Stimulated activated CD8-positive, alpha-beta memory T cell treated with anti-CD3 and anti-CD28 coated beads, Interleukin-7, amount 100 ng/mL, for 48 hours (primary cell): Measurements from ENCODE around the gene ADAMTS13.

Experiments used
- DNase-seq, 2 donors: peaks; one replicate each; pipeline ENCODE4 v3.0.0-alpha.2; 2020; ENCODE audit warnings: low read depth in 1 of 2; ENCODE audit errors: extremely low read depth in 1 of 2

The ADAMTS13 gene

GRCh38 chr9:133452562-133452961, 30.4 kb downstream of the ADAMTS13 start:
- DNase-seq: no peak

GRCh38 chr9:133453651-133454050, 31.5 kb downstream of the ADAMTS13 start:
- DNase-seq: no peak

DNA sequence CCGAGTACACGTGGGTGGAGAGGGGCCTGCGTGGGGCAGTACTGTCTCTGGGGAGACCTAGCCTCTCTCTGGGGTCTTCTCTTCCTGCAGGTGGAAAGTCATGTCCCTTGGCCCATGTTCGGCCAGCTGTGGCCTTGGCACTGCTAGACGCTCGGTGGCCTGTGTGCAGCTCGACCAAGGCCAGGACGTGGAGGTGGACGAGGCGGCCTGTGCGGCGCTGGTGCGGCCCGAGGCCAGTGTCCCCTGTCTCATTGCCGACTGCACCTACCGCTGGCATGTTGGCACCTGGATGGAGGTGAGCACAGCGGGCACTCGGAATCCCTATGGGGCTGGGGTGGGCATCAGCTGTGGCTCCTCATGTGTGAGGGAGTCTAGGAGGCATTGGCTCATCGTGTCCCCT, 32.2 kb downstream of the ADAMTS13 start:
- DNase-seq: no peak

GRCh38 chr9:133454943-133455673, 32.9 kb downstream of the ADAMTS13 start:
- DNase-seq: no peak

- DNase-seq: no peak
Measured at GRCh38 chr9:133455936-133456335, 33.8 kb downstream of the ADAMTS13 start.

GRCh38 chr9:133456409-133456808, 34.2 kb downstream of the ADAMTS13 start:
- no peak for DNase-seq

DNA sequence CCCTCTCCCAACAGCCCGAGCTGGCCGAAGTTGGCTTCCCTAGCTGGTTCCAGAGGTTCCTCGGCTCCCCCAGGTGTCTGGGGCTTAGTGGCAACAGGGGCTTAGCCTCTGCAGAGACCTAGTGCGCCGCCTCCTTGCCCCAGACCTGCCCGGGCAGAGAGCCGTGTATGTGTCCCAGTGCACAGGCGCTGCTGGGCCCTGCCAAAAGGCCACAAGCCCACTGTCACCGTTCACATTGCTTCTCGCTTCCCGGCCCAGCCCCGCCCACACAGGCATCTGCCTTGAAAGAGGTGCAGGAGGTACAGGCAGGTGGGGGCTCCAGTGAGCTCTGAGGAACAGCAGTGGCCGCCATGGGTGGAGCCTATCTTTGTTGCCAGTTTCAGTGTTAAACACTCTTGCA, 35.1 kb downstream of the ADAMTS13 start:
- no peak for DNase-seq

DNA sequence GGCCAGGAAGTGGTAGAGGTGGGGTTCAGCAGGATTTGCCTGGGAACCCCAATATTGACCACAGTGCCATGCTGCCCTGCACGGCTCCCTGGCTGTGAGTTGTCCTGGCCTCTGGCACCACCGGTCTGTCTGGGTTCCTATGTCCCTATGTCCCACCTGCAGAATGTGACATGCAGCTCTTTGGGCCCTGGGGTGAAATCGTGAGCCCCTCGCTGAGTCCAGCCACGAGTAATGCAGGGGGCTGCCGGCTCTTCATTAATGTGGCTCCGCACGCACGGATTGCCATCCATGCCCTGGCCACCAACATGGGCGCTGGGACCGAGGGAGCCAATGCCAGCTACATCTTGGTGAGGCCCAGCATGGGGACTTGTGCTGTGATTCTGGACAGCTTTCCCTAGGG, 35.6 kb downstream of the ADAMTS13 start:
- no peak for DNase-seq

- no peak for DNase-seq
Measured at GRCh38 chr9:133458643-133459312, 36.6 kb downstream of the ADAMTS13 start.

DNA sequence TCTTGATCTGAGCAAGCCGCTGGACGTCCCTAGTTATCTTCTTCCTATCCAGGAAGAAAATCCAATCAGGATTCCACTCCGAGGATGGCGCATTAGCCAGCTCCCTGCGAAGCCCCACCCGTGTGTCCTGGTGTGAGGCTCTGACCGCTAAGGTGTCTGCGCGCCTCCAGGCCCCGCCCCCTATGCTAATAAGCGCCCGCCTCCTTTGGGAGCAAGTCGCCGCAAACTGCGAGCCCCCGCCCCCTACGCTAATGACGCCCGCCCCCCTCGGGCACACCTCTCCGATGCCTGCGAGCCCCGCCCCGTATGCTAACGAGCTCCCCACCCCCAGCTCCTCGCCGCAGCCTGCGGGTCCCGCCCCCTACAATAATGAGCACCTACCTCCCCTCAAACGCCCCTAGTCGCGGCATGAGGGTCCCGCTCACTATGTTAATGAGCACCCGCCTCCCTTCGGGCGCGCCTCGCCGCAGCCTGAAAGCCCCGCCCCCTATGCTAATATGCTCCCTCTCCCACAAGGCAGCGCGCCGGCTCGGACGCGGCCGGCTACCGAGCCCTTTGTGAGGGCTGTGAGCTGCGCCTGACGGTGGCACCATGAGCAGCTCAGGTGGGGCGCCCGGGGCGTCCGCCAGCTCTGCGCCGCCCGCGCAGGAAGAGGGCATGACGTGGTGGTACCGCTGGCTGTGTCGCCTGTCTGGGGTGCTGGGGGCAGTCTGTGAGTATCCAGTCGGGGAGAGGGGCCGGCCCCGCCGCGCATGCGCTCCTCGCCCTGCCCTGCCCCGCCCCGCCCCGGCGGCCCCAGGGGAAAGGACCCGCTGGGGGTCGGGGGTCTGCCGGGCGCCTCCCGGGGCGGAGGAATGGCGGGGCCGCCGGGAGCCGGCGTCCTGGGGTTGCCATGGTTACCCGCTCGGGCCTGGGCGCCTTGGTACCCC, 37.6 kb downstream of the ADAMTS13 start, which contains the start of gene CACFD1:
TSS of gene CACFD1 (plus strand) at position 503 of the 929 bp plus-strand sequence. CDS start at position 592, 89 bp downstream.
- peak; percentile 76 to 89 for DNase-seq

DNA sequence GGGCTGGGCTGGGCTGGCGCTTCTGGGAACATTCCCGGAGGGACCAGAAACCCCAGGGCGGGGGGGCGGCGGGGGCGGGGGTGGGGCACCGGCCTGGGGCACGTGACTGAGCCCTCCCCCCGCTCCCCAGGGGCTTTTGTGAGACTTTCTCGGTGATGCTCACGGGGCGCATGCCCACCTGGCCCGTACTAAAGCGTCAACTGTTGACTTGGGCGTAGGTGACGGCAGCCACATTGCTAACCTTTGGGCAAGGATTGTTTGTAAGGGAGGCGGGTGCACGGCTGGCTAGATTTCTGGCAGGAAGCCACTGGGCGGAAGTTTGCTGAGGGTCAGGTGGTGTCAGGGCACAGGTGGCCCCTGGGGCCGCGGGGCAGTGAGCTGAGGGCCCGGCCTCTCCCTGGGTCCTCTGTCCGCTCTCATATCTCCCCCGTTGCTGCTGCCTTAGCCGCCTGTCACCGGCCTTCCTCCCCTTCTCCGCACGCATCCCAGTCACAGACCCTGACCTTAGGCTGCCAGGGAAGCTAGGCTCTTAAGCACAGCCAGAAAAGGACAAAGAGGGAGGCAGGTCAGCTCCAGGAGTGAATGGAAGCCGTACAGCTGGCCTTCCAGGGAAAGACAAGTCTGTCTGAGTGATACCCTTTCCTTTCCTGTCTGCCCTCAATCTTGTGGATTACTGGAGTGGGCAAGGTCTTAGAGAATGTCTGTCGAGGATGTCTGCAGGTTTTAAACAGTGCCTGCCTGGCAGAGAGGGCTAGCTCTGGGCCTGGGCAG, 38.4 kb downstream of the ADAMTS13 start:
- no peak for DNase-seq

GRCh38 chr9:133461975-133462374, 39.8 kb downstream of the ADAMTS13 start:
- DNase-seq: no peak

DNA sequence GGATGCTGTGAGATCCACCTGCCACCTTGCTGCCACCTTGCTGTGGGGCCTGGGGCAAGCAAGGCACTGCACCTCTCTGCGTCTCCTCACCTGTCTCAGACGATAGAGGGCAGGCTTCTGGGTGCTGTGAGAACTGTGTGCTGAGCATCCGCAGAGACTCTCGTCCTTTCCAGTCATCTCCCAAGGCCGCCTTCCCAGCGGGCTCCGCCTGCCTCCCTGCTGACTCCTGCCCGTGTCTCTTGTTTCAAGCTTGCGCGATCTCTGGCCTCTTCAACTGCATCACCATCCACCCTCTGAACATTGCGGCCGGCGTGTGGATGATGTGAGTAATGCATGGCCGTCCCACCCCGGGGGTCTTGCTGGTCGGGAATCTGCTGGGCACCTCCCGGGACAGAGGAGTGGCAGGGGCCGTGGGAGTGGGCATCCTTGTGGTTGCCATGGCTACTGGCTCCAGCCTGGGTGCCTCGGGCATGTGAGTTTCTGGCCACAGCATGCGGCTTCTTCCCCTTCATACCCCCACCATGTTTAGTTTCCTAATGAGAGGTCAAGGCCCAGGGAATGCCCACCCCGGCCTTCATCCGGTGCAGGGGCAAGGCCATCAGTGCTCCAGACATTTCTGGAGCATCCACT, 41.2 kb downstream of the ADAMTS13 start:
- DNase-seq: no peak

- no peak for DNase-seq
Measured at GRCh38 chr9:133463864-133464615, 41.9 kb downstream of the ADAMTS13 start.

DNA sequence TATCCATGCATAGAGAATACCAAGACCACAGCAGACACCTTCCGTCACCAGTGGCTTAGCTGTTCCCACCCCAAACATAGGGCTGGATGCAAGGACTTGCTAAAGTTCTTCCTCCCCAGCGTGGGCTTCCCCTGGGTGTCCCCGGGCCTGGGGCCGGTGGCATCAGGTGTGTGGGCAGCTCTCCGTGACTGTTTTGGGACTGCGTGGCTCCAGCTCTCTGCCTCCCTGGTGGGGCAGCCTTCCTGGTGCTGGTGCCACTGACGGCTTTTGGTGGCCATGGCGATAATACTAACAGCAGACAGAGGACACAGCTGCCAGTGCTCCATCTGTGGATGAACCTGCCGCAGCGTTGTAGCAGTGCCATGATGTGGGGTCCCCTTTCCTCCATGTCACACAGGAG, 42.5 kb downstream of the ADAMTS13 start:
- no peak for DNase-seq

DNA sequence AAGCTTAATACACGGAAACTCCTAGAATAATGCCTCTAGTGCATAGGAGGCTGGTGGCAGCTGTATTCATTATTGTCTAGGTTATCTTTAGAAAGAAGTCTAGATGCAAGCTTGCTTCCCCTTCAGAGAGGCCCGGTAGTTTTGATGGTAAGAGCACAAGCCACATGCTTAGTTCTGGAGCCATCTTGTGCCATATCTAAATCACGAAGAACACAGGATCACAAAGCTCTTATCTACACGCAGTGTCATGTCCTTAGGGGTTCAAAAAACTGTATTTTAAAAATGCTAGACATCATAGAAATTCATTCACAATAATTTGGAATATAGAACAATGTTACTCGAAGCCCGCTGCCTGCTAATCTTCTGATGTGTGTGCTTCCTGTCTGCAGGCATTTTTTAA, 43.8 kb downstream of the ADAMTS13 start:
- no peak for DNase-seq

GRCh38 chr9:133467101-133467500, 44.9 kb downstream of the ADAMTS13 start:
- no peak for DNase-seq

GRCh38 chr9:133468374-133468773, 46.2 kb downstream of the ADAMTS13 start:
- DNase-seq: no peak

DNA sequence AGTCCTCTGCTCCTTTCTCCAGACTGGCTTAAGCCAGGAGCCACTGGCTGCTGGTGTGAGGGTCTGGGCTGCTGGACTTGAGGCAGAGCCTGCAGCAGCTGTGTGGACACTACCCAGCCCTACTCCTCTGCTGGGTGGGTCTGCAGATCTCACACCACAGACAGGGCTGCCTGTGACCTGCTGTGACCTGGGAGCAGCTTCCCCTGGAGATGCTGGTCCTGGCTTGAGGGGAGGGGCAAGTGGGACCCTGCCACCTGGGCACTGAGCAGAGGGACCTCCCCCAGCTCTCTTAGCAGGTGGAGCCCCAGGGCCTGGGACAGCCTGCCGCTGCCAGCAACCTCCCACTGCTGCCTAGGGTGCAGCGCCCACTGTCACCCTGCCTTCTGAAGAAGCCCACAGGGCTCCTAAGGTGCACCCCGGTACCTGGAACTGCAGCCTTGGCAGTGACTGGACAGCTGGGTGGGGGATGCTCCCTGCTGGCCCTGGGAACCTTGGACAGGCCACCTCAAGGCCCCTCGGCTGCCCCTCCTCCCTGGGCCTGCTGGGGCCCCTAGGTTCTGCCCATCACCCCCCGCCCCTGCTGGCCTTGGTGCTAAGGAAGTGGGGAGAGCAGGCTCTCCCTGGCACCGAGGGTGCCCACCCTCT, 46.7 kb downstream of the ADAMTS13 start:
- DNase-seq: no peak
